ENCODE results near the gene SLC24A3.

GRCh38 chr20:19295076-19295475 lies 82.6 kb downstream of the SLC24A3 start:
- TF ChIP-seq ZNF518A (tag by site-specific recombination; conservative IDR thresholded peaks at IDR 0.05; ENCODE audit: low read depth), result no peak
- TF ChIP-seq FEZF1 (tag by site-specific recombination; IDR thresholded peaks at IDR 0.05), result no peak
- TF ChIP-seq, protein P1, sequence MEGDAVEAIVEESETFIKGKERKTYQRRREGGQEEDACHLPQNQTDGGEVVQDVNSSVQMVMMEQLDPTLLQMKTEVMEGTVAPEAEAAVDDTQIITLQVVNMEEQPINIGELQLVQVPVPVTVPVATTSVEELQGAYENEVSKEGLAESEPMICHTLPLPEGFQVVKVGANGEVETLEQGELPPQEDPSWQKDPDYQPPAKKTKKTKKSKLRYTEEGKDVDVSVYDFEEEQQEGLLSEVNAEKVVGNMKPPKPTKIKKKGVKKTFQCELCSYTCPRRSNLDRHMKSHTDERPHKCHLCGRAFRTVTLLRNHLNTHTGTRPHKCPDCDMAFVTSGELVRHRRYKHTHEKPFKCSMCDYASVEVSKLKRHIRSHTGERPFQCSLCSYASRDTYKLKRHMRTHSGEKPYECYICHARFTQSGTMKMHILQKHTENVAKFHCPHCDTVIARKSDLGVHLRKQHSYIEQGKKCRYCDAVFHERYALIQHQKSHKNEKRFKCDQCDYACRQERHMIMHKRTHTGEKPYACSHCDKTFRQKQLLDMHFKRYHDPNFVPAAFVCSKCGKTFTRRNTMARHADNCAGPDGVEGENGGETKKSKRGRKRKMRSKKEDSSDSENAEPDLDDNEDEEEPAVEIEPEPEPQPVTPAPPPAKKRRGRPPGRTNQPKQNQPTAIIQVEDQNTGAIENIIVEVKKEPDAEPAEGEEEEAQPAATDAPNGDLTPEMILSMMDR (tag by site-specific recombination; IDR thresholded peaks at IDR 0.05), result no peak
- TF ChIP-seq ZSCAN16 (tag by site-specific recombination; IDR thresholded peaks at IDR 0.05), result no peak
- TF ChIP-seq, protein P2, sequence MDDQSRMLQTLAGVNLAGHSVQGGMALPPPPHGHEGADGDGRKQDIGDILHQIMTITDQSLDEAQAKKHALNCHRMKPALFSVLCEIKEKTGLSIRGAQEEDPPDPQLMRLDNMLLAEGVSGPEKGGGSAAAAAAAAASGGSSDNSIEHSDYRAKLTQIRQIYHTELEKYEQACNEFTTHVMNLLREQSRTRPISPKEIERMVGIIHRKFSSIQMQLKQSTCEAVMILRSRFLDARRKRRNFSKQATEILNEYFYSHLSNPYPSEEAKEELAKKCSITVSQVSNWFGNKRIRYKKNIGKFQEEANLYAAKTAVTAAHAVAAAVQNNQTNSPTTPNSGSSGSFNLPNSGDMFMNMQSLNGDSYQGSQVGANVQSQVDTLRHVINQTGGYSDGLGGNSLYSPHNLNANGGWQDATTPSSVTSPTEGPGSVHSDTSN (CRISPR knock-in tag; IDR thresholded peaks at IDR 0.05), result no peak
- TF ChIP-seq ZNF18 (tag by site-specific recombination; IDR thresholded peaks at IDR 0.05), result no peak
- TF ChIP-seq ZNF560 (tag by site-specific recombination; IDR thresholded peaks at IDR 0.05; ENCODE audit: borderline replicate concordance), result no peak
- TF ChIP-seq, protein P3, sequence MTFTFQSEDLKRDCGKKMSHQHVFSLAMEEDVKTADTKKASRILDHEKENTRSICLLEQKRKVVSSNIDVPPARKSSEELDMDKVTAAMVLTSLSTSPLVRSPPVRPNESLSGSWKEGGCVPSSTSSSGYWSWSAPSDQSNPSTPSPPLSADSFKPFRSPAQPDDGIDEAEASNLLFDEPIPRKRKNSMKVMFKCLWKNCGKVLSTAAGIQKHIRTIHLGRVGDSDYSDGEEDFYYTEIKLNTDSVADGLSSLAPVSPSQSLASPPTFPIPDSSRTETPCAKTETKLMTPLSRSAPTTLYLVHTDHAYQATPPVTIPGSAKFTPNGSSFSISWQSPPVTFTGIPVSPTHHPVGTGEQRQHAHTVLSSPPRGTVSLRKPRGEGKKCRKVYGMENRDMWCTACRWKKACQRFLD (tag by site-specific recombination; IDR thresholded peaks at IDR 0.05), result no peak
- no peak for TF ChIP-seq ATF2 (tag by site-specific recombination; IDR thresholded peaks at IDR 0.05; ENCODE audit: low read depth)
- TF ChIP-seq ZNF138 (tag by site-specific recombination; IDR thresholded peaks at IDR 0.05; ENCODE audit: borderline replicate concordance), result no peak
- TF ChIP-seq, protein P4, sequence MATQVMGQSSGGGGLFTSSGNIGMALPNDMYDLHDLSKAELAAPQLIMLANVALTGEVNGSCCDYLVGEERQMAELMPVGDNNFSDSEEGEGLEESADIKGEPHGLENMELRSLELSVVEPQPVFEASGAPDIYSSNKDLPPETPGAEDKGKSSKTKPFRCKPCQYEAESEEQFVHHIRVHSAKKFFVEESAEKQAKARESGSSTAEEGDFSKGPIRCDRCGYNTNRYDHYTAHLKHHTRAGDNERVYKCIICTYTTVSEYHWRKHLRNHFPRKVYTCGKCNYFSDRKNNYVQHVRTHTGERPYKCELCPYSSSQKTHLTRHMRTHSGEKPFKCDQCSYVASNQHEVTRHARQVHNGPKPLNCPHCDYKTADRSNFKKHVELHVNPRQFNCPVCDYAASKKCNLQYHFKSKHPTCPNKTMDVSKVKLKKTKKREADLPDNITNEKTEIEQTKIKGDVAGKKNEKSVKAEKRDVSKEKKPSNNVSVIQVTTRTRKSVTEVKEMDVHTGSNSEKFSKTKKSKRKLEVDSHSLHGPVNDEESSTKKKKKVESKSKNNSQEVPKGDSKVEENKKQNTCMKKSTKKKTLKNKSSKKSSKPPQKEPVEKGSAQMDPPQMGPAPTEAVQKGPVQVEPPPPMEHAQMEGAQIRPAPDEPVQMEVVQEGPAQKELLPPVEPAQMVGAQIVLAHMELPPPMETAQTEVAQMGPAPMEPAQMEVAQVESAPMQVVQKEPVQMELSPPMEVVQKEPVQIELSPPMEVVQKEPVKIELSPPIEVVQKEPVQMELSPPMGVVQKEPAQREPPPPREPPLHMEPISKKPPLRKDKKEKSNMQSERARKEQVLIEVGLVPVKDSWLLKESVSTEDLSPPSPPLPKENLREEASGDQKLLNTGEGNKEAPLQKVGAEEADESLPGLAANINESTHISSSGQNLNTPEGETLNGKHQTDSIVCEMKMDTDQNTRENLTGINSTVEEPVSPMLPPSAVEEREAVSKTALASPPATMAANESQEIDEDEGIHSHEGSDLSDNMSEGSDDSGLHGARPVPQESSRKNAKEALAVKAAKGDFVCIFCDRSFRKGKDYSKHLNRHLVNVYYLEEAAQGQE (tag by site-specific recombination; IDR thresholded peaks at IDR 0.05), result no peak
